K562 (cell line): ENCODE measurements around the gene B9D2. TPM values are rescaled to one million over a fixed set of nuclear protein-coding genes. Genes with fewer than 3 reads are reported as not detected.

Experiments used
- AFF4 ChIP-seq: sonication (generic); formaldehyde crosslinking; IDR thresholded peaks from 2 replicates; pipeline ENCODE4 v1.8.0; 2023; ENCODE audit warnings: mild to moderate bottlenecking, missing genetic modification reagents
- BRCA1 ChIP-seq, 2 experiments: fragments of 450-650 bp in 1 of 2; sonication (generic) in 1 of 2; formaldehyde crosslinking in 1 of 2; IDR thresholded peaks; 2 replicates each; pipeline versions ENCODE4 v1.5.0 to v1.6.1; 2017 to 2020; ENCODE audit warnings: mild to moderate bottlenecking in 1 of 2, missing genetic modification reagents in 1 of 2
- GABPA ChIP-seq: fragments of 200-800 bp; sonication (Bioruptor generic); conservative IDR thresholded peaks from 2 replicates; pipeline ENCODE4 v1.6.1; 2016; ENCODE audit warnings: low read depth, missing genetic modification characterization, missing compliant biosample characterization
- GABPB2 ChIP-seq: fragments of 250-450 bp; sonication (Bioruptor Pico); conservative IDR thresholded peaks from 2 replicates; pipeline ENCODE4 v1.5.1; 2021; ENCODE audit warnings: mild to moderate bottlenecking
- GATA2 ChIP-seq: sonication (generic); formaldehyde crosslinking; IDR thresholded peaks from 2 replicates; pipeline ENCODE4 v1.4.0; 2020; ENCODE audit warnings: mild to moderate bottlenecking, missing genetic modification reagents
- HDGF ChIP-seq: fragments of 450-650 bp; IDR thresholded peaks from 2 replicates; pipeline ENCODE4 v1.6.1; 2016
- KAT8 ChIP-seq: fragments of 450-650 bp; IDR thresholded peaks from 2 replicates; pipeline ENCODE4 v1.6.1; 2016; ENCODE audit warnings: low read depth, mild to moderate bottlenecking
- LEF1 ChIP-seq: fragments of 450-650 bp; IDR thresholded peaks from 2 replicates; pipeline ENCODE4 v1.6.1; 2016; ENCODE audit warnings: mild to moderate bottlenecking
- MYBL2 ChIP-seq, 2 experiments: fragments of 450-650 bp in 1 of 2; sonication (generic) in 1 of 2; formaldehyde crosslinking in 1 of 2; IDR thresholded peaks; 2 replicates each; pipeline versions ENCODE4 v1.6.1 to v1.8.1; 2017 to 2022; ENCODE audit warnings: borderline replicate concordance in 1 of 2, inconsistent platforms in 1 of 2, low read depth in 1 of 2, mild to moderate bottlenecking in 1 of 2, missing genetic modification reagents in 1 of 2, moderate library complexity in 1 of 2
- MYC ChIP-seq, 2 experiments: fragments of 250-450 bp in 1 of 2; sonication (Bioruptor Pico) in 1 of 2; IDR thresholded peaks; 2 replicates each; pipeline versions ENCODE4 v1.5.1 to v1.6.1; 2012 to 2021; ENCODE audit warnings: low read depth in 2 of 2, borderline replicate concordance in 1 of 2, improper control_type of control experiment in 1 of 2, low read length in 1 of 2, mild to moderate bottlenecking in 1 of 2, moderate library complexity in 1 of 2
- NFYB ChIP-seq: IDR thresholded peaks from 2 replicates; pipeline ENCODE4 v1.6.1; 2011; ENCODE audit warnings: mild to moderate bottlenecking, moderate library complexity; ENCODE audit not compliant: insufficient read length; ENCODE audit errors: extremely low read depth
- RBBP5 ChIP-seq: fragments of 200-600 bp; sonication (generic); IDR thresholded peaks from 2 replicates; pipeline ENCODE4 v1.6.1; 2012; ENCODE audit warnings: borderline replicate concordance, mild to moderate bottlenecking, low read length, control low read depth, inconsistent platforms; ENCODE audit not compliant: insufficient read depth, poor library complexity, severe bottlenecking
- TBL1XR1 ChIP-seq, 2 experiments: IDR thresholded peaks; 2 replicates each; pipeline ENCODE4 v1.6.1; 2012; ENCODE audit warnings: improper control_type of control experiment in 2 of 2, low read length in 2 of 2, mild to moderate bottlenecking in 1 of 2
- THAP7 ChIP-seq: fragments of 250-450 bp; sonication (Bioruptor Pico); IDR thresholded peaks from 2 replicates; pipeline ENCODE4 v1.5.0; 2021
- ZNF165 ChIP-seq: fragments of 250-450 bp; sonication (Bioruptor Pico); IDR thresholded peaks from 2 replicates; pipeline ENCODE4 v1.4.0; 2020; ENCODE audit warnings: borderline replicate concordance
- ZNF347 ChIP-seq: fragments of 450-650 bp; formaldehyde crosslinking; IDR thresholded peaks from 2 replicates; pipeline ENCODE4 v1.4.0; 2020; ENCODE audit warnings: low read depth, mild to moderate bottlenecking, moderate library complexity
- ZNF449 ChIP-seq: fragments of 250-450 bp; sonication (Bioruptor Pico); IDR thresholded peaks from 2 replicates; pipeline ENCODE4 v1.8.0; 2022; ENCODE audit warnings: moderate library complexity, mild to moderate bottlenecking, inconsistent platforms
- ZNF511 ChIP-seq: sonication (generic); formaldehyde crosslinking; IDR thresholded peaks from 2 replicates; pipeline ENCODE4 v1.8.0; 2022; ENCODE audit warnings: mild to moderate bottlenecking, missing genetic modification reagents
- ZNF57 ChIP-seq: fragments of 450-650 bp; formaldehyde crosslinking; IDR thresholded peaks from 2 replicates; pipeline ENCODE4 v1.4.0; 2020; ENCODE audit warnings: mild to moderate bottlenecking, moderate library complexity
- ZNF717 ChIP-seq: fragments of 250-450 bp; sonication (Bioruptor Pico); IDR thresholded peaks from 2 replicates; pipeline ENCODE4 v1.5.0; 2021
- polyA plus RNA-seq, 8 experiments: library from polyadenylated mRNA; depleted of rRNA in 4 of 8; stranded (reverse) in 5 of 8; unstranded in 3 of 8; fragments of >200 nt; fragmentation: Nextera tagmentation in 2 of 8; fragmentation: Illumina TruSeq in 1 of 8; extraction: Ambion mirVana in 2 of 8; extraction: Trizol in 1 of 8; gene quantifications; 2 replicates each; pipeline versions ENCODE4 v1.2.1 to v1.2.3, GENCODE V29; 2011 to 2014; ENCODE audit warnings: inconsistent platforms in 1 of 8, missing spikeins in 1 of 8
- total RNA-seq, 7 experiments: library from RNA; depleted of rRNA in 6 of 7; stranded (reverse); fragments of >200 nt in 6 of 7; fragmentation: Illumina TruSeq in 2 of 7; extraction: Trizol in 2 of 7; gene quantifications; 2 replicates each; pipeline versions ENCODE4 v1.2.1 to v1.2.3, GENCODE V29; 2011 to 2021; ENCODE audit warnings: low replicate concordance in 1 of 7

Gene B9D2
- total and polyA plus RNA-seq, 9 of the 15 experiments (the other 6 are each of a cell fraction or from before 2014, with no cell fraction given), result 0.83 to 6.9 (median 2.8) TPM

- TF ChIP-seq GABPB2 (CRISPR knock-in tag) (no peak), ZNF511 (CRISPR knock-in tag) (peak; percentile 72; the same call in 1 of the 2 replicates), RBBP5 (peak; percentile 63), HDGF (no peak), ZNF57 (CRISPR knock-in tag) (no peak), AFF4 (0 out of 2 replicates have a peak, but pooled peaks have one; percentile 65), ZNF449 (no peak), TBL1XR1 (IDR thresholded peaks at IDR 0.05; ENCODE audit: low read length in 2 of 2) (no peak), ZNF165 (CRISPR knock-in tag) (no peak), ZNF347 (no peak), KAT8 (no peak), MYC (IDR thresholded peaks at IDR 0.05; ENCODE audit: low read depth, low read length) (peak; percentile 66; the same call in 1 of the 2 replicates), MYC (CRISPR knock-in tag; IDR thresholded peaks at IDR 0.05; ENCODE audit: borderline replicate concordance, low read depth) (no peak), LEF1 (no peak), GATA2 (CRISPR knock-in tag) (no peak), BRCA1 (IDR thresholded peaks at IDR 0.05) (no peak), BRCA1 (CRISPR knock-in tag; IDR thresholded peaks at IDR 0.05) (no peak), ZNF717 (CRISPR knock-in tag) (no peak), MYBL2 (IDR thresholded peaks at IDR 0.05; ENCODE audit: low read depth) (no peak; the same call in 1 of the 2 replicates), MYBL2 (CRISPR knock-in tag; IDR thresholded peaks at IDR 0.05; ENCODE audit: borderline replicate concordance) (no peak), THAP7 (CRISPR knock-in tag) (peak; percentile 99), NFYB (peak; percentile 42), GABPA (peak; percentile 71)
Observed at GRCh38 chr19:41363753-41364523, at the start of gene B9D2 (continued).
